A673 (cell line): ENCODE results near the gene FAM98B. TPM values are rescaled to one million over a fixed set of nuclear protein-coding genes. Genes with fewer than 3 reads are reported as not detected.

Experiments
- BruUV-seq: library from RNA; stranded (reverse); fragments of 400-500 nt; replicated peaks from 2 replicates; lab custom pipeline; 2021; lab: Mats Ljungman, UMichigan
- CTCF ChIA-PET: fragments of 300-600 bp; sonication (Branson Sonifier 250); formaldehyde crosslinking; loops from one replicate; lab custom pipeline; 2022; ENCODE audit warnings: antibody characterized with exemption; lab: Charles Lee
- POLR2A ChIA-PET: fragments of 300-600 bp; sonication (Branson Sonifier 250); formaldehyde crosslinking; loops from one replicate; lab custom pipeline; 2022; ENCODE audit warnings: antibody characterized with exemption; ENCODE audit not compliant: low non-redundant PET; lab: Charles Lee
- DNase-seq: peaks from one replicate; pipeline ENCODE4 v3.0.0-alpha.2; 2015; ENCODE audit warnings: low spot score
- H3K27ac ChIP-seq: fragments of 200-600 bp; sonication (generic); 2 replicates; pipeline ENCODE4 v1.5.1; 2016; ENCODE audit warnings: mixed run types, low read depth, mild to moderate bottlenecking, mixed read lengths, antibody characterized with exemption, low read length; ENCODE audit not compliant: poor library complexity, severe bottlenecking
- H3K27me3 ChIP-seq: fragments of 200-600 bp; sonication (generic); replicated peaks from 2 replicates; pipeline ENCODE4 v1.6.1; 2017; ENCODE audit warnings: mixed run types, low read depth, mild to moderate bottlenecking, mixed read lengths, antibody characterized with exemption, low read length; ENCODE audit not compliant: insufficient read depth, poor library complexity
- H3K36me3 ChIP-seq: fragments of 200-600 bp; sonication (generic); 2 replicates; pipeline ENCODE4 v1.6.1; 2016; ENCODE audit warnings: mixed run types, mild to moderate bottlenecking, mixed read lengths, antibody characterized with exemption, low read length; ENCODE audit not compliant: insufficient read depth, poor library complexity, severe bottlenecking
- H3K4me1 ChIP-seq: fragments of 200-600 bp; sonication (generic); 2 replicates; pipeline ENCODE4 v1.6.1; 2017; ENCODE audit warnings: mixed run types, mild to moderate bottlenecking, mixed read lengths, antibody characterized with exemption, low read length; ENCODE audit not compliant: insufficient read depth, poor library complexity, severe bottlenecking
- H3K4me3 ChIP-seq: fragments of 200-600 bp; sonication (generic); 2 replicates; pipeline ENCODE4 v1.5.1; 2016; ENCODE audit warnings: low read depth, mixed run types, mild to moderate bottlenecking, mixed read lengths, low read length; ENCODE audit not compliant: poor library complexity, severe bottlenecking
- H3K9me3 ChIP-seq: fragments of 200-600 bp; sonication (generic); 2 replicates; pipeline ENCODE4 v1.6.1; 2016; ENCODE audit warnings: mixed run types, low read depth, mild to moderate bottlenecking, mixed read lengths, antibody characterized with exemption, low read length; ENCODE audit not compliant: poor library complexity, severe bottlenecking
- EZH2 ChIP-seq: fragments of 200-600 bp; sonication (generic); IDR thresholded peaks from 2 replicates; pipeline ENCODE4 v1.6.1; 2017; ENCODE audit warnings: borderline replicate concordance, low read depth, mild to moderate bottlenecking, mixed read lengths, antibody characterized with exemption, low read length; ENCODE audit not compliant: poor library complexity, severe bottlenecking
- intact Hi-C: fragments of 100-400 bp; cut with micrococcal nuclease; formaldehyde crosslinking; loops from one replicate; pipeline ENCODE4 v1.10.0; 2022; ENCODE audit not compliant: unreplicated experiment
- total RNA-seq: library from RNA; stranded (reverse); gene quantifications from 2 replicates; pipeline ENCODE4 v1.2.3, GENCODE V29; 2021
- TF ChIP-seq, protein P1 (sequence below): fragments of 300-800, 200-600 bp; sonication (generic); conservative IDR thresholded peaks from 2 replicates; pipeline ENCODE4 v1.5.1; 2017; ENCODE audit warnings: low read depth, mild to moderate bottlenecking, antibody characterized with exemption, low read length, moderate library complexity, mixed read lengths

FAM98B gene
- total RNA-seq, 1 experiment from 2014 or later: 45.0 TPM

DNA sequence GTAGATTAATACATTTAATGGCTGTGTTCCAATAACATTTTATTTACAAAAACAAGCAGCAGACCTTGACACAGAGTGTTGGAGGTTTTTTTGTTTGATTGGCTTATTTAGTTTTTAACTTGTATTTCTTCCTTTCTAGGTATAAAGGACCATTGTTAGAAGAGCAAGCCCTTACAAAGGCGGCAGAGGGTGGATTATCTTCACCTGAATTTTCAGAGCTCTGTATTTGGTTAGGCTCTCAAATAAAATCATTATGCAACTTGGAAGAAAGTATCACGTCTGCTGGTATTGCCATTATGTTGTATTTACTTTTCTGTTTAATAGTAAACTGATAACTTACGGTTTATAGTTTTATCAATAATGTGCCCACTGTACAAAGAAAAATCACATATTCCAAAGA lies 10.0 kb downstream of the FAM98B start:
- POLR2A ChIA-PET: no interaction called here
- intact Hi-C loops: no loop called here
- Histone ChIP-seq H3K9me3 (no peaks in the 10 kb centered on the region), H3K27me3 (no peaks in the 10 kb centered on the region), H3K27ac (no peak overlapping the region), H3K4me3 (no peak overlapping the region), H3K36me3 (peaks cover 4% of the 10 kb centered on the region), H3K4me1 (no peaks in the 10 kb centered on the region)
- TF ChIP-seq EZH2: no peak
- TF ChIP-seq, protein P1, sequence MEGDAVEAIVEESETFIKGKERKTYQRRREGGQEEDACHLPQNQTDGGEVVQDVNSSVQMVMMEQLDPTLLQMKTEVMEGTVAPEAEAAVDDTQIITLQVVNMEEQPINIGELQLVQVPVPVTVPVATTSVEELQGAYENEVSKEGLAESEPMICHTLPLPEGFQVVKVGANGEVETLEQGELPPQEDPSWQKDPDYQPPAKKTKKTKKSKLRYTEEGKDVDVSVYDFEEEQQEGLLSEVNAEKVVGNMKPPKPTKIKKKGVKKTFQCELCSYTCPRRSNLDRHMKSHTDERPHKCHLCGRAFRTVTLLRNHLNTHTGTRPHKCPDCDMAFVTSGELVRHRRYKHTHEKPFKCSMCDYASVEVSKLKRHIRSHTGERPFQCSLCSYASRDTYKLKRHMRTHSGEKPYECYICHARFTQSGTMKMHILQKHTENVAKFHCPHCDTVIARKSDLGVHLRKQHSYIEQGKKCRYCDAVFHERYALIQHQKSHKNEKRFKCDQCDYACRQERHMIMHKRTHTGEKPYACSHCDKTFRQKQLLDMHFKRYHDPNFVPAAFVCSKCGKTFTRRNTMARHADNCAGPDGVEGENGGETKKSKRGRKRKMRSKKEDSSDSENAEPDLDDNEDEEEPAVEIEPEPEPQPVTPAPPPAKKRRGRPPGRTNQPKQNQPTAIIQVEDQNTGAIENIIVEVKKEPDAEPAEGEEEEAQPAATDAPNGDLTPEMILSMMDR: no peak
- DNase-seq: no peak
- no TSS peak for BruUV-seq
- CTCF ChIA-PET: no interaction called here

- POLR2A ChIA-PET: no interaction called here
- Histone ChIP-seq H3K27me3 (no peaks in the 10 kb centered on the region), H3K4me1 (no peaks in the 10 kb centered on the region), H3K4me3 (no peak overlapping the region), H3K9me3 (no peaks in the 10 kb centered on the region), H3K27ac (no peak overlapping the region), H3K36me3 (peaks cover 4% of the 10 kb centered on the region)
- DNase-seq: no peak
- intact Hi-C loops: no loop called here
- TF ChIP-seq EZH2: no peak
- TF ChIP-seq, protein P1: no peak
- BruUV-seq: no TSS peak
- CTCF ChIA-PET: no interaction called here
Measured at GRCh38 chr15:38464675-38465074, 10.7 kb downstream of the FAM98B start.

- BruUV-seq: no TSS peak
- Histone ChIP-seq H3K9me3 (no peaks in the 10 kb centered on the region), H3K36me3 (peaks cover 31% of the 10 kb centered on the region), H3K27ac (no peak overlapping the region), H3K4me1 (no peaks in the 10 kb centered on the region), H3K4me3 (no peak overlapping the region), H3K27me3 (no peaks in the 10 kb centered on the region)
- TF ChIP-seq EZH2: no peak
- TF ChIP-seq, protein P1: no peak
- POLR2A ChIA-PET: no interaction called here
- intact Hi-C loops: loop anchor here (10.0 kb wide), 1 partner anchor 214 kb away; no protein-coding TSS in a partner anchor
- CTCF ChIA-PET: no interaction called here
- DNase-seq: no peak
Measured at GRCh38 chr15:38470816-38471215, 16.9 kb downstream of the FAM98B start.
